ENCODE results near the gene URB2. TPM values are rescaled to one million over a fixed set of nuclear protein-coding genes. Genes with fewer than 3 reads are reported as not detected.

URB2 gene
- total RNA-seq, 1 donor, result 9.0 TPM

DNA sequence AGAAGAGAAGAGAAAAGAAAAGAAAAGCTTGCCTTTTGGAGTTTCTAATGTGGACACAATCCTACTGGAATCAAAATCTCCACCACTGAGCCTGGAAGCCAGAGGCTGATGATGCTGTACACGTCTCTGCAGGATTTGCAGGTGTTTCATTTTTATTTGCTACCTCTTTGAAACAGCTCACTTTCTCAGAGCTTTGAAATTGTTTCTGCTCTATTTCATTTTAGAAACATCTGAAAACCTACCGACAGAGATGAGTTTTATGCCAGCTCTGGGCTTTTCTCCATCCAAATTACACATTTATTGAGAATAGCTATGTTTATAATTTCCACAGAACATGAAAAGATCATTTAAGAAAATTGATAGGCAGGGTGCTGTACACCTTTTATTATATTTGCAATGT, 46.2 kb downstream of the URB2 start:
- TF ChIP-seq, protein P1, sequence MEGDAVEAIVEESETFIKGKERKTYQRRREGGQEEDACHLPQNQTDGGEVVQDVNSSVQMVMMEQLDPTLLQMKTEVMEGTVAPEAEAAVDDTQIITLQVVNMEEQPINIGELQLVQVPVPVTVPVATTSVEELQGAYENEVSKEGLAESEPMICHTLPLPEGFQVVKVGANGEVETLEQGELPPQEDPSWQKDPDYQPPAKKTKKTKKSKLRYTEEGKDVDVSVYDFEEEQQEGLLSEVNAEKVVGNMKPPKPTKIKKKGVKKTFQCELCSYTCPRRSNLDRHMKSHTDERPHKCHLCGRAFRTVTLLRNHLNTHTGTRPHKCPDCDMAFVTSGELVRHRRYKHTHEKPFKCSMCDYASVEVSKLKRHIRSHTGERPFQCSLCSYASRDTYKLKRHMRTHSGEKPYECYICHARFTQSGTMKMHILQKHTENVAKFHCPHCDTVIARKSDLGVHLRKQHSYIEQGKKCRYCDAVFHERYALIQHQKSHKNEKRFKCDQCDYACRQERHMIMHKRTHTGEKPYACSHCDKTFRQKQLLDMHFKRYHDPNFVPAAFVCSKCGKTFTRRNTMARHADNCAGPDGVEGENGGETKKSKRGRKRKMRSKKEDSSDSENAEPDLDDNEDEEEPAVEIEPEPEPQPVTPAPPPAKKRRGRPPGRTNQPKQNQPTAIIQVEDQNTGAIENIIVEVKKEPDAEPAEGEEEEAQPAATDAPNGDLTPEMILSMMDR (IDR thresholded peaks at IDR 0.05; ENCODE audit: extremely low read depth, low read depth, low read length), result no peak
- no peaks in the 10 kb centered on the region for H3K27me3 ChIP-seq (ENCODE audit: insufficient read depth, low read length)
- H3K4me1 ChIP-seq (ENCODE audit: insufficient read depth, low read length), result no peaks in the 10 kb centered on the region
- DNase-seq (ENCODE audit: insufficient read length, low spot score, missing footprints), result no peak
- H3K4me2 ChIP-seq (ENCODE audit: insufficient read depth, low read length), result no peak overlapping the region
- no peaks in the 10 kb centered on the region for H4K20me1 ChIP-seq (ENCODE audit: insufficient read depth, low read length)
- H3K9me3 ChIP-seq (ENCODE audit: low read depth, low read length), result no peaks in the 10 kb centered on the region
- H3K79me2 ChIP-seq (ENCODE audit: insufficient read depth, low read length), result no peaks in the 10 kb centered on the region
- H2AFZ ChIP-seq (ENCODE audit: low read length), result no peak overlapping the region
- H3K27ac ChIP-seq (ENCODE audit: low read depth, low read length), result no peak overlapping the region
- H3K36me3 ChIP-seq (ENCODE audit: insufficient read depth, low read length), result no peaks in the 10 kb centered on the region
- H3K4me3 ChIP-seq (ENCODE audit: insufficient read depth, low read length), result no peak overlapping the region

DNA sequence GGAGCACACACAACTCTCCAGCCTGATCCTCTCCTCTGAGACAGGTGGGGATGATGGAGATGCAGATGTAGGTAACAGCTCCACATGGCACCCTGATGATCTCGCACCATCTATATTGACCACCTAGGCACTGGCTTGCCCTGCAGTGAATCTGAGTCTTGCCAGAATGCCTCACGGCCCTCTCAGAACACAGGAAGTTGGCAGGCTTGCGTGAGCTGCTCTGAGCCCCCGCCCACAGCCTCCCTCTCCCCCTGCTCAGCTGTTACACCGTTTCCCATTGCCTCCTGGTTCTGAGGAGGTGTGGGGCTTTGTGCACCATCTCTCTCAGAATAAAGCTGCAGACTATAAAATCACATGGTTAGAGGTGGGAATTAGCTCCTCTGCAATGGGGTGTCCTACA, 48.0 kb downstream of the URB2 start:
- H3K36me3 ChIP-seq (ENCODE audit: insufficient read depth, low read length), result no peaks in the 10 kb centered on the region
- no peaks in the 10 kb centered on the region for H4K20me1 ChIP-seq (ENCODE audit: insufficient read depth, low read length)
- TF ChIP-seq, protein P1 (IDR thresholded peaks at IDR 0.05; ENCODE audit: extremely low read depth, low read depth, low read length), result no peak
- H3K79me2 ChIP-seq (ENCODE audit: insufficient read depth, low read length), result no peaks in the 10 kb centered on the region
- H3K4me2 ChIP-seq (ENCODE audit: insufficient read depth, low read length), result no peak overlapping the region
- H3K9me3 ChIP-seq (ENCODE audit: low read depth, low read length), result no peaks in the 10 kb centered on the region
- no peaks in the 10 kb centered on the region for H3K27me3 ChIP-seq (ENCODE audit: insufficient read depth, low read length)
- H3K4me1 ChIP-seq (ENCODE audit: insufficient read depth, low read length), result no peaks in the 10 kb centered on the region
- H3K4me3 ChIP-seq (ENCODE audit: insufficient read depth, low read length), result no peak overlapping the region
- no peak for DNase-seq (ENCODE audit: insufficient read length, low spot score, missing footprints)
- H3K27ac ChIP-seq (ENCODE audit: low read depth, low read length), result no peak overlapping the region
- H2AFZ ChIP-seq (ENCODE audit: low read length), result no peak overlapping the region

DNA sequence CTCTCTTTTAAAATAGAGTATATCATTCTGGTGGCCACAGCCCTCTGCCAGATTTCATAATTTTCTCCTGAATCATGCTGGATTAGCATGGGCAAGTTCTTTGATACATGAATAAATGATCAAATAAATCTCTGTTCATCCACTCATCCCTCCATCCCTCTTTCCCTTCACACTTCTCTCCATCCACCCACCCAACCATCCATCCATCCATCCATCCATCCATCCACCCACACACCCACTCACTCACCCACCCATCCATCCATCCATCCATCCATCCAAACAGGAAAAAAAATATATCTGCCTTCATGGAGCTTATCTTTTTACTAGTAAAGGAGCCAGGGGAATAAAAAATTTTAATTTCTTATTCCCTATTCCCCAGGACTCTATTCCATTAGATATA, 49.3 kb downstream of the URB2 start:
- Histone ChIP-seq H3K79me2 (ENCODE audit: insufficient read depth, low read length) (no peaks in the 10 kb centered on the region), H3K4me1 (ENCODE audit: insufficient read depth, low read length) (no peaks in the 10 kb centered on the region), H4K20me1 (ENCODE audit: insufficient read depth, low read length) (no peaks in the 10 kb centered on the region), H2AFZ (ENCODE audit: low read length) (no peak overlapping the region), H3K27ac (ENCODE audit: low read depth, low read length) (no peak overlapping the region), H3K36me3 (ENCODE audit: insufficient read depth, low read length) (no peaks in the 10 kb centered on the region), H3K4me2 (ENCODE audit: insufficient read depth, low read length) (no peak overlapping the region), H3K27me3 (ENCODE audit: insufficient read depth, low read length) (no peaks in the 10 kb centered on the region), H3K9me3 (ENCODE audit: low read depth, low read length) (no peaks in the 10 kb centered on the region), H3K4me3 (ENCODE audit: insufficient read depth, low read length) (no peak overlapping the region)
- no peak for DNase-seq (ENCODE audit: insufficient read length, low spot score, missing footprints)
- TF ChIP-seq, protein P1 (IDR thresholded peaks at IDR 0.05; ENCODE audit: extremely low read depth, low read depth, low read length), result no peak

DNA sequence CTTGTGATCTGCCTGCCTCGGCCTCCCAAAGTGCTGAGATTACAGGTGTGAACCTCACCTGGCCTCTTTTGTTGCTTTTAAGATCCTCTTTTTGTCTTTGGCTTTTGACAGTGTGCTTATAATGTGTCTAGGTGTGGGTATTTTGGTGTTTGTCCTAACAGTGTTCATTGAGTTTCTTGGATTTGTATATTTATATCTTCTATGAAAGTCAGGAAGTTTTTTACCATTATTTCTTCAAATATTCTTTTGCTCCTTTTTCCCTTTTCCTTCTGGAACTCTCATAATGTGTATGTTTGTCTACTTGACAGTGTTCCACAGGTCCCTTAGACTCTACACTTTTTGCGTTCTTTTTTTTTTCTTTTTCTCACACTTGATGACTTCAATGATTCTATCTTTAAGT, 59.1 kb downstream of the URB2 start:
- TF ChIP-seq, protein P1 (IDR thresholded peaks at IDR 0.05; ENCODE audit: extremely low read depth, low read depth, low read length), result no peak
- DNase-seq (ENCODE audit: insufficient read length, low spot score, missing footprints), result no peak
- H3K4me1 ChIP-seq (ENCODE audit: insufficient read depth, low read length), result no peaks in the 10 kb centered on the region
- H3K27ac ChIP-seq (ENCODE audit: low read depth, low read length), result no peak overlapping the region
- no peaks in the 10 kb centered on the region for H3K36me3 ChIP-seq (ENCODE audit: insufficient read depth, low read length)
- H3K27me3 ChIP-seq (ENCODE audit: insufficient read depth, low read length), result no peaks in the 10 kb centered on the region
- H4K20me1 ChIP-seq (ENCODE audit: insufficient read depth, low read length), result no peaks in the 10 kb centered on the region
- no peaks in the 10 kb centered on the region for H3K79me2 ChIP-seq (ENCODE audit: insufficient read depth, low read length)
- H2AFZ ChIP-seq (ENCODE audit: low read length), result no peak overlapping the region
- H3K9me3 ChIP-seq (ENCODE audit: low read depth, low read length), result no peaks in the 10 kb centered on the region
- no peak overlapping the region for H3K4me3 ChIP-seq (ENCODE audit: insufficient read depth, low read length)
- H3K4me2 ChIP-seq (ENCODE audit: insufficient read depth, low read length), result no peak overlapping the region
